GM20431 (cell line): ENCODE measurements around the gene IP6K2.

ENCODE experiments used
- in situ Hi-C: fragments of 300-500 bp; cut with MseI, MboI; formaldehyde crosslinking; loops from one replicate; pipeline ENCODE4 v1.15.0; 2020; ENCODE audit warnings: low sequenced_read_pairs; ENCODE audit not compliant: unreplicated experiment

The IP6K2 gene

DNA sequence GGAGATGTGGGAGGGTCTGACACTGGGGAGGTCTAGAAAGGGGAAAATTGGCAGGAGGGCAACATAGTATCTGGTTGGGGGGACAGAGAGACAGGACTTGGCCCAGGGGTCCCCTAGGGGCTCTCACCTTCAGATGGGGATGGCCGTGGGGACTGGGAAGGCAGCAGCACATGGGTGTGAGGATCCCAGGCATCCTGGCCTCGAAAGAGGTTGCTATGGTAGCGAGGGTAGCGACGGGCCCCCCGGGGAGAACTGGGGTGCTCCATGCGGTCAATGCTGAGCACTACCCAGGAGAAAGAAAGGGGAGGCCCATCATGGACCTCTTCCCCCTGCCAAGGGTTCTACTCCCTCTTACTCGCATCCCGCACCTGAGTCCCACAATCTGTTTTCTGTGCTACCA is 69.3 kb downstream of the IP6K2 start:
- in situ Hi-C loops = no loop called here

- in situ Hi-C loops = no loop called here
These were observed 71.9 kb downstream of the IP6K2 start for GRCh38 chr3:48644898-48645760.

- in situ Hi-C loops = no loop called here
These were observed 74.4 kb downstream of the IP6K2 start for GRCh38 chr3:48642605-48643004.

DNA sequence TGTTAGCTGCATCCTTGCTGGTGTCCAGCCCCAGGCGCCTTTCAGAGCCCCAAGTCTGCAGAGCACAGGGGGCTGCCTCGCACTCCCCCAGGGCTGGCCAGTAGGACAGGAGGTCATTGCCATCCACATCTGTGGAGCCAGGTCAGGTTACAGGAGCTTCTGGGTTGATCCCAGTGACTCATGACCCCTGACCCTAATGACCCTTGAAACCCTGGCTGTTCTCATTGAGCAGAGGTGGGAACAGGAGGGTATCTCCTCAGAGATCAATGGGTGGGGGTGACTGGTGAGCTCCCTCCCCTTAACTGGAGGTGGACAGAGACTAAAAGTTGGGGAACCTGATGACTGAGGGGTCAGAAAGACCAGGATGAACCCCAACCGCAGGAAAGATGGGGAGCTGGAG is 75.6 kb downstream of the IP6K2 start:
- in situ Hi-C loops = no loop called here

DNA sequence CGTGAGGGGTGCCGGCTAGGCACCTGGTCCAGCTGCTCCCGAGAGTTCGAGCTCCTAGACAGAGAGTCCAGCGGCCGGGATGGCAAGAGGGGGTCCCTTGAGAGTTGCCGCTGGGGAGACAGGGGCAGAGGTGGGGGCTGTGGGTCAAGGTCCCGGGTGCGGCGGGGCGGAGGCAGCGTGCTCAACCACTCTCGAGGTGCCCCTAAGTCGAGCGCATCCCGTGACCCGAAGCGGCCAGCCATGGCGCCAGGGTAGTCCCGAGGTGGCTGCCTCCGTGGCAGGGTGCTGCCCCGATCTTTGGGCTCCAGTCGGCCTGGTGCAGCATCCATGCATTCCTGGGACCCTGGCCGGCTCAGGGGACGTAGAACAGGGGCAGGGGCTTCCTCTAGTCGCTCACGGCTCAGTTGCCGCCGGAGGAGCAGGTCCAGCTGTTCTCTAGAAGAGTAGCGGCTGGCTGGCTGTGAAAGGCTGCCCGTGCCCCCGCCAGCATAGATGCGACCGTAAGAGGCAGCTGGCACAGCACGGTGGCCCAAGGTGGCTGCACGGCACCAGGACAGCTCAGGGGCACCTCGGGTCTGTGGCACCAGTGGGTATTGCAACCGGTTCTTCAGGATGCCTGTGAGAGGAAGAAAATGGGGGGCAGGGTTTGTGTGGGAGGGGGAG is 76.9 kb downstream of the IP6K2 start:
- in situ Hi-C loops = no loop called here
